ENCODE data around the gene PDXK. TPM values are rescaled to one million over a fixed set of nuclear protein-coding genes. Genes with fewer than 3 reads are reported as not detected.

The PDXK gene
- total and polyA plus RNA-seq, 2 of the 8 experiments (the other 6 are each of a cell fraction or from before 2014, with no cell fraction given): 78.0 to 112 TPM

DNA sequence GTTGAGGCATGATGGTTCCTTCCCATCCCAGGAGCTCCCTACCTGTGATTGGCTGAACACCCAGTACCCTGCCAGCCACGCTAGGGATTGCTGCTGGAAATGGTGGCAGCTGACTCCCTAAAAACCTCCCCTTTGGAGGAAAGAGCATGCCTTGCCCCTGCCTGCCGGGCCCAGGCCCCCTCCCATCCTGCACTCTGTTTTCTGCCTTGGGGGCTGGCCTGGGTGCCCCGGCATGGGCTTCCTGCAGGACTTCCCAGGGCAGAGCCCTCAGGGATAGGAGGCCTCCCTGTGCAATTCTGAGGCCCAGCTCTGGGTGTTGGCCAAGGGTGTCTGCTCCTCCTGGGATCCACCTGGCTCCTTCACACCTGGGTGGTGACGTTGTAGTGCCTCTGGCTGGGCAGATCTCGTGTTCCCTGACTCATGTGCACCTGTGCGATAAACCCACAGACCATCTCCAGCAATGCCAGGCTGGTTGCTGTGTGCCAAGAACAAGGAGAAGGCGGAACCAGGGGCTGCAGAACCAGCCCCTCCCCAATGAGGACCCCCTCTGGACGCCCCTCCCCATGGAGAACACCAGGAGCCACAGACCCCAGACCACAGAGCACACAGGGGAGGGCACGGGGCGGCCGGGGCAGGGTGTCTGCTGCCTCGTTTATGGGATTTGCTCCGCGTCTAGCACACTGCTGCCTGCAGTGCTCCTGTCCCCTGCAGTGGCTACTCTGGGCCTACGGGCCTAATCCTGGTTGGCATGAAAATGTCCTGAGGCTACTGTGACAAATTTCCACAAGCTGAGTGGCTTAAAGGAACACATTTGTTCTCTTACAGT is 43.6 kb downstream of the PDXK start:
- Histone ChIP-seq H3K36me3 (ENCODE audit: control insufficient read depth in 2 of 4, insufficient read depth in 4 of 4, low read length in 3 of 4) (peaks cover 0 to 15% (median 3%) of the 10 kb centered on the region in 4 experiments; a peak in 4 of 8 replicates), H3K23me2 (ENCODE audit: low read depth, low read length) (no peaks in the 10 kb centered on the region), H2BK20ac (ENCODE audit: low read length) (no peak overlapping the region), H3K4me3 (ENCODE audit: extremely low read depth in 1 of 4, insufficient read depth in 2 of 4, low read depth in 3 of 4, low read length in 4 of 4) (no peak overlapping the region), H3K56ac (replicated peaks; ENCODE audit: insufficient read length, low read depth, low read length) (no peak overlapping the region), H2BK12ac (ENCODE audit: low read depth, low read length) (no peak overlapping the region), H3K23ac (ENCODE audit: insufficient read length) (no peak overlapping the region), H2AFZ (ENCODE audit: low read length) (no peak overlapping the region), H3K4me1 (replicated peaks in 1 of 4; ENCODE audit: control insufficient read depth in 3 of 4, insufficient read depth in 4 of 4, low read length in 3 of 4) (peaks cover 0 to 2% (median 0%) of the 10 kb centered on the region in 4 experiments; a peak in 1 of 7 replicates), H3K9ac (replicated peaks in 1 of 4; ENCODE audit: extremely low read depth in 1 of 4, low read depth in 3 of 4, low read length in 3 of 4) (no peak overlapping the region), H3K9me3 (ENCODE audit: insufficient read depth in 2 of 2, low read depth in 1 of 2, low read length in 1 of 2) (no peaks in the 10 kb centered on the region), H3K4ac (replicated peaks; ENCODE audit: insufficient read length, low read depth, low read length) (no peak overlapping the region), H2BK120ac (replicated peaks; ENCODE audit: low read depth, low read length) (no peak overlapping the region), H4K5ac (ENCODE audit: insufficient read length, low read depth, low read length) (no peak overlapping the region), H3K27me3 (replicated peaks in 1 of 4; ENCODE audit: control insufficient read depth in 3 of 4, extremely low read depth in 1 of 4, insufficient read depth in 3 of 4, low read length in 3 of 4) (no peaks in the 10 kb centered on the region), H3K79me2 (ENCODE audit: control insufficient read depth in 1 of 2, insufficient read depth in 2 of 2, low read length in 2 of 2) (no peaks in the 10 kb centered on the region), H4K8ac (ENCODE audit: extremely low read depth, insufficient read depth, low read length) (no peak overlapping the region), H3K4me2 (ENCODE audit: insufficient read depth in 1 of 2, low read depth in 2 of 2, low read length in 2 of 2) (no peak overlapping the region), H3K79me1 (ENCODE audit: low read depth, low read length) (no peaks in the 10 kb centered on the region), H2AK5ac (ENCODE audit: low read depth, low read length) (no peak overlapping the region), H3K18ac (ENCODE audit: extremely low read depth, low read length) (no peak overlapping the region), H2BK5ac (ENCODE audit: low read depth, low read length) (no peak overlapping the region), H2BK15ac (ENCODE audit: low read length) (no peak overlapping the region), H4K20me1 (replicated peaks in 1 of 2; ENCODE audit: control insufficient read depth in 1 of 2, insufficient read depth in 2 of 2, low read length in 2 of 2) (peaks cover 0 to 6% of the 10 kb centered on the region in 2 experiments), H4K91ac (replicated peaks; ENCODE audit: insufficient read length, low read length) (no peak overlapping the region), H3K27ac (ENCODE audit: low read depth, low read length) (no peak overlapping the region), H3K14ac (ENCODE audit: insufficient read length) (no peak overlapping the region)
- FAIRE-seq (no peak), DNase-seq (ENCODE audit: low read depth in 1 of 2, low spot score in 2 of 2) (no peak)
- ChIA-PET POLR2A (ENCODE audit: partially characterized antibody) (interaction anchor here (0.7 to 3.4 kb wide), 2 partner anchors 10 to 35 kb away, joined by 3 to 28 read pairs; no protein-coding TSS in a partner anchor), CTCF (ENCODE audit: partially characterized antibody) (interaction anchor here (1.1 to 2.0 kb wide), 2 partner anchors 8 to 26 kb away, joined by 3 to 7 read pairs; no protein-coding TSS in a partner anchor)
- 96% methylated on average over 12 of the region's 15 CpGs; no CpG with 5 or more reads in 1 of the 2 experiments for WGBS, 2 experiments (ENCODE audit: extremely low coverage in 1 of 2, insufficient coverage in 1 of 2, insufficient read length in 1 of 2, insufficient replicate concordance in 2 of 2, low coverage in 1 of 2, low lambda C conversion rate in 2 of 2, missing lambda C conversion rate in 1 of 2)
- TF ChIP-seq TAF7 (optimal IDR thresholded peaks at IDR 0.05; ENCODE audit: borderline replicate concordance, low read depth, low read length) (no peak), BRCA1 (IDR thresholded peaks at IDR 0.05; ENCODE audit: low read depth, low read length) (no peak), RXRA (IDR thresholded peaks at IDR 0.05; ENCODE audit: insufficient read depth, low read depth, low read length) (no peak), POLR2AphosphoS5 (IDR thresholded peaks at IDR 0.05; ENCODE audit: low read depth, low read length) (no peak), SP4 (IDR thresholded peaks at IDR 0.05; ENCODE audit: low read length) (no peak), SIX5 (IDR thresholded peaks at IDR 0.05; ENCODE audit: low read depth, low read length) (no peak), RBBP5 (IDR thresholded peaks at IDR 0.05; ENCODE audit: borderline replicate concordance, low read depth, low read length) (no peak), CBX5 (IDR thresholded peaks at IDR 0.05; ENCODE audit: low read depth, low read length) (no peak), PHF8 (conservative IDR thresholded peaks at IDR 0.05; ENCODE audit: low read depth, low read length) (no peak), ASH2L (IDR thresholded peaks at IDR 0.05; ENCODE audit: low read length) (no peak), GABPA (IDR thresholded peaks at IDR 0.05; ENCODE audit: borderline replicate concordance, insufficient read depth, low read length) (no peak), EZH2 (IDR thresholded peaks at IDR 0.05; ENCODE audit: low read depth, low read length, severe bottlenecking) (no peak)

Measured in H1 (cell line).